Ovary (tissue), 9 donors: ENCODE results near the gene PATL2. TPM values are rescaled to one million over a fixed set of nuclear protein-coding genes. Genes with fewer than 3 reads are reported as not detected.
"Not testable (repeated sequence)": the region's sequence is repeated elsewhere in the genome, so short reads cannot be mapped to it uniquely, and the experiment has no call there.

ENCODE experiments used
- DNase-seq, 5 donors: peaks; one replicate each; pipeline ENCODE4 v3.0.0-alpha.2; 2019 to 2020
- H3K27ac ChIP-seq, 2 donors: fragments of 200-600 bp; one replicate each; pipeline versions ENCODE4 v1.5.1 to v1.8.0; 2019 to 2022
- H3K27me3 ChIP-seq: fragments of 200-600 bp; one replicate; pipeline ENCODE4 v1.8.0; 2022
- H3K36me3 ChIP-seq: fragments of 200-600 bp; sonication (generic); one replicate; pipeline ENCODE4 v1.5.1; 2019
- H3K4me1 ChIP-seq: one replicate; pipeline ENCODE4 v1.8.1; 2013; ENCODE audit warnings: mild to moderate bottlenecking, moderate library complexity; ENCODE audit not compliant: insufficient read depth
- H3K4me3 ChIP-seq: fragments of 200-600 bp; sonication (generic); one replicate; pipeline ENCODE4 v1.5.1; 2017
- H3K9me3 ChIP-seq, 2 donors: fragments of 200-600 bp in 1 of 2; sonication (generic) in 1 of 2; one replicate each; pipeline versions ENCODE4 v1.5.1 to v1.8.1; 2013 to 2019; ENCODE audit warnings: mild to moderate bottlenecking in 1 of 2, moderate library complexity in 1 of 2
- CTCF ChIP-seq, 3 donors: fragments of 450-650 bp in 2 of 3; fragments of 200-600 bp in 1 of 3; IDR thresholded peaks; one replicate each; pipeline versions ENCODE4 v1.5.1 to v1.8.0; 2016 to 2022; ENCODE audit warnings: antibody characterized with exemption in 3 of 3, mild to moderate bottlenecking in 1 of 3
- EP300 ChIP-seq: sonication (generic); formaldehyde crosslinking; IDR thresholded peaks from one replicate; pipeline ENCODE4 v1.6.1; 2017; ENCODE audit warnings: antibody characterized with exemption
- POLR2A ChIP-seq: fragments of 450-650 bp; IDR thresholded peaks from one replicate; pipeline ENCODE4 v1.6.1; 2017; ENCODE audit warnings: antibody characterized with exemption, mild to moderate bottlenecking, moderate library complexity
- WGBS, 3 donors: extraction: QIAGEN DNeasy Blood & Tissue Kit in 1 of 3; methylation state at CpG; one replicate each; pipeline versions ENCODE4 v1.1.5 to v1.1.7; 2013 to 2017; 5-methylcytosine and 5-hydroxymethylcytosine counted together
- intact Hi-C, 4 donors: fragments of 100-400 bp; cut with DNase I; formaldehyde crosslinking; loops; one replicate each; pipeline versions ENCODE4 v1.11.0 to v1.15.1; 2022 to 2023
- polyA plus RNA-seq, 2 donors: library from polyadenylated mRNA; stranded (reverse); fragments of 200-250 nt in 1 of 2; fragments of 350-450 nt in 1 of 2; fragmentation: Illumina TruSeq in 1 of 2; extraction: RNeasy Lipid Tissue Mini Kit (QIAGEN cat#74804) in 1 of 2; gene quantifications; one replicate each; pipeline ENCODE4 v1.2.3, GENCODE V29; 2013 to 2014
- total RNA-seq, 7 donors: library from RNA; depleted of rRNA in 2 of 7; stranded (reverse); fragments of >200 nt in 2 of 7; fragmentation: NEBNext Ultra II Directional in 3 of 7; extraction: Animal tissue kit (Norgen Biotek cat#: 25700) in 3 of 7; gene quantifications; one replicate each; pipeline versions ENCODE4 v1.1.0 to v1.2.4, GENCODE V29; 2016 to 2023
- donor health status: DM: no; HTN: no; CAD: no; lungs with moderate emphysema.
- donor health status: DM: no; HTN: no; CAD: no.
- donor health status: Bipolar disorder and iron deficiency.
- donor health status: DM: yes; HTN: yes; CAD: no.
- donor health status: DM: no; HTN: no; CAD: no.
- donor health status: DM: yes; HTN: yes; CAD: no.

Gene PATL2
- total and polyA plus RNA-seq, 9 donors: 0.20 to 2.3 (median 1.3) TPM

DNA sequence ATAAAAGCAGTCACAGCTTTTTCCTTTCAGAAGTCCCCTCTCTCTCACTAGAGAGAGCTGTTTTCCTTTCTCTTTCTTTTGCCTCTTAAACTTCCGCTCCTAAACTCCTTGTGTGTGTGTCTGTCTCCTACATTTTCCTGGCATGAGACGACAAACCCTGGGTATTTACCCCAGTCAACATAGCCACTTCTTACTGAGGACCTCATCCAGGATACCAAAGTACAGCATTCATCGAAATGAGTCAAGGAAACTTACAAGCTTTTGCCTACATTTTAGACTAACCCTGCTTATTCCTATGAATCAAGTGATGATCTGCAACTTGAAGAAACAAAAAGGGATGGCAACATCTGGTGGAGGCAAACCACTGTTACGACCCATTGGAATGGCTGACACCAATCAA lies 16.7 kb downstream of the PATL2 start:
- 77 to 82% (median 77%) methylated on average over 4 of the region's 4 CpGs for WGBS, 3 donors
- no peak for DNase-seq
- TF ChIP-seq EP300 (no peak), POLR2A (no peak), CTCF (IDR thresholded peaks at IDR 0.05) (no peak)

DNA sequence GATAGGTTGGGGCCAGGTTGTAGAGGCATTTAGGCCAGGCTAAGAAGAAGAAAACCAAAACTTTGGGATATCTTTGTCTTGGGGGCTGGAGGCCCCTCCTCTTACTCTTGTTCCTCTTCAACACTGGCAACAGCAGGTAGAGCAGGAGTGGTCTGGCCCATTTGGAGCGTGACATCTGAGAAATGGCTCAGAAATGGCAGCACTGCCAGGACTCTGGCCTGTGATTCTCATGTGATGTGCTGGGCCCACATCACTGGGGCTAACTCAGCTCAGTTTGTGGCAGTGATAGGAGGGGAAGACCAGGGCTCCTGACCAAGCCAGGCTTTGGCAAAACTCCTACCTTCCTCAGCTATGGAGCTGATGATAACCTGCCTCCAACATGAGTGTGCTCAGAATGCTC lies 18.5 kb downstream of the PATL2 start:
- no peaks in the 10 kb centered on the region for H3K36me3 ChIP-seq
- intact Hi-C loops: no loop called here
- WGBS, 3 donors: 90 to 100% (median 100%) methylated on average over 1 of the region's 1 CpG

More for the DNA sequence above, 16.7 kb downstream of the PATL2 start:
- H3K27ac ChIP-seq: no peak overlapping the region
- H3K36me3 ChIP-seq: no peaks in the 10 kb centered on the region
- H3K4me3 ChIP-seq: no peak overlapping the region
- H3K9me3 ChIP-seq: no peaks in the 10 kb centered on the region
- intact Hi-C loops: no loop called here
- no peaks in the 10 kb centered on the region for H3K27me3 ChIP-seq
- H3K4me1 ChIP-seq: no peaks in the 10 kb centered on the region

GRCh38 chr15:44690245-44690644 lies 20.9 kb downstream of the PATL2 start:
- H3K27me3 ChIP-seq, DNase-seq, H3K4me3 ChIP-seq, H3K9me3 ChIP-seq, H3K4me1 ChIP-seq, H3K27ac ChIP-seq, H3K36me3 ChIP-seq, intact Hi-C loops: not testable (repeated sequence)
- 29 to 48% (median 46%) methylated on average over 1 of the region's 1 CpG for WGBS, 3 donors

More for the DNA sequence above, 18.5 kb downstream of the PATL2 start:
- Histone ChIP-seq H3K27me3 (no peaks in the 10 kb centered on the region), H3K27ac (no peak overlapping the region), H3K9me3 (no peaks in the 10 kb centered on the region), H3K4me1 (no peaks in the 10 kb centered on the region), H3K4me3 (no peak overlapping the region)
- no peak for DNase-seq
- TF ChIP-seq POLR2A (no peak), EP300 (no peak), CTCF (IDR thresholded peaks at IDR 0.05) (no peak)

- 71 to 79% (median 78%) methylated on average over 2 of the region's 2 CpGs for WGBS, 3 donors
- H3K9me3 ChIP-seq: not testable (repeated sequence)
These were observed 21.8 kb downstream of the PATL2 start for GRCh38 chr15:44689318-44689717.

DNA sequence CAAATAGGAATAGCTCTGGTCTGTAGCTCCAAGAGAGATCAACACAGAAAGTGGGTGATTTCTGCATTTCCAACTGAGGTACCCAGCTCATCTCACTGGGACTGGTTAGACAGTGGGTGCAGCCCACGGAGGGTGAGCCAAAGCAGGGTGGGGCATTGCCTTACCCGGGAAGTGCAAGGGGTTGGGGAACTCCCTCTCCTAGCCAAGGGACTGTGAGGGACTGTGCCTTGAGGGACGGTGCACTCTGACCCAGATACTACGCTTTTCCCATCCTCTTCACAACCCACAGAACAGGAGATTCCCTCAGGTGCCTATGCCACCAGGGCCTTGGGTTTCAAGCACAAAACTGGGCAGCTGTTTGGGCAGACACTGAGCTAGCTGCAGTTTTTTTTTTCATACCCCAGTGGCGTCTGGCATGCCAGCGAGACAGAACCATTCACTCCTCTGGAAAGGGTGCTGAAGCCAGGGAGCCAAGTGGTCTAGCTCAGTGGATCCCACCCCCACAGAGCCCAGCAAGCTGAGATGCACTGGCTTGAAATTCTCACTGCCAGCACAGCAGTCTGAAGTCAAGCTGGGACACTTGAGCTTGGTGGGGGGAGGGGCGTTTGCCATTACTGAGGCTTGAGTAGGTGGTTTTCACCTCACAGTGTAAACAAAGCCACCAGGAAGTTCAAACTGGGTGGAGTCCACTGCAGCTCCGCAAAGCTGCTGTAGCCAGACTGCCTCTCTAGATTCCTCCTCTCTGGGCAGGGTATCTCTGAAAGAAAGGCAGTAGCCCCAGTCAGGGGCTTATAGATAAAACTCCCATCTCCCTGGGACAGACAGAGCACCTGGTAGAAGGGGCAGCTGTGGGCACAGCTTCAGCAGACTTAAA lies 28.1 kb downstream of the PATL2 start:
- H3K4me1 ChIP-seq, H3K9me3 ChIP-seq, H3K27me3 ChIP-seq, H3K27ac ChIP-seq, intact Hi-C loops, H3K4me3 ChIP-seq, DNase-seq, H3K36me3 ChIP-seq: not testable (repeated sequence)
- WGBS, 3 donors: 41 to 44% (median 43%) methylated on average over 8 of the region's 8 CpGs

More at GRCh38 chr15:44689318-44689717, 21.8 kb downstream of the PATL2 start:
- H3K4me3 ChIP-seq, H3K36me3 ChIP-seq, H3K27ac ChIP-seq, H3K4me1 ChIP-seq, H3K27me3 ChIP-seq, DNase-seq, intact Hi-C loops: not testable (repeated sequence)

GRCh38 chr15:44682211-44682610 lies 28.9 kb downstream of the PATL2 start:
- Histone ChIP-seq H3K4me1 (no peaks in the 10 kb centered on the region), H3K27ac (no peak overlapping the region), H3K27me3 (no peaks in the 10 kb centered on the region), H3K4me3 (no peak overlapping the region), H3K36me3 (no peaks in the 10 kb centered on the region), H3K9me3 (no peaks in the 10 kb centered on the region)
- no peak for DNase-seq
- intact Hi-C loops: no loop called here
- 75 to 79% (median 78%) methylated on average over 2 of the region's 2 CpGs for WGBS, 3 donors
- no peak for TF ChIP-seq CTCF (IDR thresholded peaks at IDR 0.05)
- no peak for TF ChIP-seq EP300
- TF ChIP-seq POLR2A: no peak
